Neural cell (in vitro differentiated cells): Measurements from ENCODE around the gene FAM90A1. TPM values are rescaled to one million over a fixed set of nuclear protein-coding genes. Genes with fewer than 3 reads are reported as not detected.
"Not testable (repeated sequence)": the region's sequence is repeated elsewhere in the genome, so short reads cannot be mapped to it uniquely, and the experiment has no call there.

Experiments used
- H2AFZ ChIP-seq: fragments of 200-600, 300-800 bp; sonication (generic), shearing (Covaris generic); 2 replicates; pipeline ENCODE4 v1.6.0; 2014; ENCODE audit warnings: low read depth, mild to moderate bottlenecking, antibody characterized with exemption, low read length, moderate library complexity
- H3F3A ChIP-seq: fragments of 200-600 bp; shearing (Covaris generic); 2 replicates; pipeline ENCODE4 v1.6.1; 2016; ENCODE audit warnings: mild to moderate bottlenecking, moderate library complexity, mixed read lengths, antibody characterized with exemption, low read length; ENCODE audit not compliant: insufficient read depth, poor library complexity, severe bottlenecking
- H3K27ac ChIP-seq: fragments of 200-600, 300-800 bp; sonication (generic), shearing (Covaris generic); 2 replicates; pipeline ENCODE4 v1.5.1; 2014; ENCODE audit warnings: mild to moderate bottlenecking, low read length, moderate library complexity
- H3K27me3 ChIP-seq: fragments of 300-800, 200-600 bp; sonication (generic), shearing (Covaris generic); 2 replicates; pipeline ENCODE4 v1.6.0; 2014; ENCODE audit warnings: mild to moderate bottlenecking, low read depth, low read length, moderate library complexity; ENCODE audit not compliant: insufficient read depth
- H3K36me3 ChIP-seq: fragments of 300-800, 200-600 bp; sonication (generic), shearing (Covaris generic); 2 replicates; pipeline ENCODE4 v1.5.1; 2014; ENCODE audit warnings: mild to moderate bottlenecking, antibody characterized with exemption, low read length, moderate library complexity; ENCODE audit not compliant: insufficient read depth
- H3K4me2 ChIP-seq: fragments of 300-800, 200-600 bp; sonication (generic), shearing (Covaris generic); 2 replicates; pipeline ENCODE4 v1.6.0; 2014; ENCODE audit warnings: mild to moderate bottlenecking, low read length
- H3K4me3 ChIP-seq: fragments of 300-800, 200-600 bp; sonication (generic), shearing (Covaris generic); 2 replicates; pipeline ENCODE4 v1.5.1; 2014; ENCODE audit warnings: mild to moderate bottlenecking, low read length, moderate library complexity
- H3K79me2 ChIP-seq: fragments of 200-600 bp; shearing (Covaris generic); replicated peaks from 2 replicates; pipeline ENCODE4 v1.6.0; 2014; ENCODE audit warnings: mild to moderate bottlenecking, low read length, moderate library complexity; ENCODE audit not compliant: insufficient read depth
- H3K9ac ChIP-seq: fragments of 300-800, 200-600 bp; sonication (generic), shearing (Covaris generic); 2 replicates; pipeline ENCODE4 v1.6.1; 2016; ENCODE audit warnings: mild to moderate bottlenecking, low read length, mixed read lengths
- H3K9me2 ChIP-seq: fragments of 200-600 bp; shearing (Covaris generic); 2 replicates; pipeline ENCODE4 v1.6.1; 2016; ENCODE audit warnings: mild to moderate bottlenecking, low read length, mixed read lengths; ENCODE audit not compliant: insufficient read depth
- H3K9me3 ChIP-seq: fragments of 200-600, 300-800 bp; sonication (generic), shearing (Covaris generic); 2 replicates; pipeline ENCODE4 v1.6.1; 2016; ENCODE audit warnings: mild to moderate bottlenecking, mixed run types, low read length, moderate library complexity, mixed read lengths
- H4K20me1 ChIP-seq: fragments of 200-600 bp; shearing (Covaris generic); 2 replicates; pipeline ENCODE4 v1.6.1; 2016; ENCODE audit warnings: mild to moderate bottlenecking, mixed run types; ENCODE audit not compliant: insufficient read depth
- CTCF ChIP-seq: fragments of 450-650 bp; IDR thresholded peaks from 2 replicates; pipeline ENCODE4 v1.5.1; 2014; ENCODE audit warnings: antibody characterized with exemption, mild to moderate bottlenecking, moderate library complexity; ENCODE audit not compliant: poor library complexity, severe bottlenecking
- RAD21 ChIP-seq: fragments of 450-650 bp; conservative IDR thresholded peaks from 2 replicates; pipeline ENCODE4 v1.6.1; 2014; ENCODE audit warnings: antibody characterized with exemption, mild to moderate bottlenecking, moderate library complexity
- TAF1 ChIP-seq: IDR thresholded peaks from 2 replicates; pipeline ENCODE4 v1.6.1; 2012; ENCODE audit warnings: low read depth
- polyA plus RNA-seq: library from polyadenylated mRNA; depleted of rRNA; stranded (reverse); fragments of >200 nt; gene quantifications from 2 replicates; pipeline ENCODE4 v1.2.3, GENCODE V29; 2014

The FAM90A1 gene
- polyA plus RNA-seq, 1 donor from 2014 or later, result not detected

- Histone ChIP-seq H2AFZ (no peak overlapping the region), H3K9me2 (no peaks in the 10 kb centered on the region), H3K27ac (no peak overlapping the region), H3K27me3 (no peaks in the 10 kb centered on the region), H3K4me2 (no peak overlapping the region), H3K4me3 (no peak overlapping the region), H3F3A (no peaks in the 10 kb centered on the region), H3K79me2 (no peaks in the 10 kb centered on the region), H3K36me3 (no peaks in the 10 kb centered on the region), H4K20me1 (no peaks in the 10 kb centered on the region), H3K9ac (no peak overlapping the region), H3K9me3 (no peaks in the 10 kb centered on the region)
- TF ChIP-seq CTCF (no peak), RAD21 (no peak), TAF1 (no peak)
Measured at GRCh38 chr12:8226355-8226754, 1.1 kb downstream of the FAM90A1 start.

- not testable (repeated sequence) for H3K9me3 ChIP-seq, H3K9ac ChIP-seq, H2AFZ ChIP-seq, H3K4me3 ChIP-seq, H3K27me3 ChIP-seq, H4K20me1 ChIP-seq, H3K27ac ChIP-seq, H3K36me3 ChIP-seq, H3F3A ChIP-seq, H3K4me2 ChIP-seq, H3K9me2 ChIP-seq, H3K79me2 ChIP-seq
Measured at GRCh38 chr12:8224782-8225181, 2.6 kb downstream of the FAM90A1 start.

GRCh38 chr12:8223646-8224045, 3.8 kb downstream of the FAM90A1 start:
- not testable (repeated sequence) for H3F3A ChIP-seq, H2AFZ ChIP-seq, H4K20me1 ChIP-seq, H3K9ac ChIP-seq, H3K27me3 ChIP-seq, H3K27ac ChIP-seq, H3K36me3 ChIP-seq, H3K9me2 ChIP-seq, H3K9me3 ChIP-seq, H3K79me2 ChIP-seq, H3K4me3 ChIP-seq, H3K4me2 ChIP-seq

- H3K4me3 ChIP-seq, H3K27ac ChIP-seq, H3K36me3 ChIP-seq, H3K9me3 ChIP-seq, H3F3A ChIP-seq, H2AFZ ChIP-seq, H3K9ac ChIP-seq, H3K79me2 ChIP-seq, H3K4me2 ChIP-seq, H3K27me3 ChIP-seq, H3K9me2 ChIP-seq, H4K20me1 ChIP-seq: not testable (repeated sequence)
Measured at GRCh38 chr12:8222303-8222702, 5.1 kb downstream of the FAM90A1 start.

GRCh38 chr12:8221844-8222243, 5.6 kb downstream of the FAM90A1 start:
- H3K36me3 ChIP-seq, H3F3A ChIP-seq, H4K20me1 ChIP-seq, H3K9me3 ChIP-seq, H3K4me3 ChIP-seq, H3K79me2 ChIP-seq, H2AFZ ChIP-seq, H3K4me2 ChIP-seq, H3K9ac ChIP-seq, H3K27ac ChIP-seq, H3K27me3 ChIP-seq, H3K9me2 ChIP-seq: not testable (repeated sequence)

- H3K36me3 ChIP-seq, H3K9me2 ChIP-seq, H3K9me3 ChIP-seq, H2AFZ ChIP-seq, H3K27ac ChIP-seq, H3K4me3 ChIP-seq, H4K20me1 ChIP-seq, H3K27me3 ChIP-seq, H3K79me2 ChIP-seq, H3F3A ChIP-seq, H3K9ac ChIP-seq, H3K4me2 ChIP-seq: not testable (repeated sequence)
Measured at GRCh38 chr12:8221375-8221774, 6.0 kb downstream of the FAM90A1 start.

- H3K27ac ChIP-seq, H4K20me1 ChIP-seq, H3K4me3 ChIP-seq, H3K9ac ChIP-seq, H3K9me3 ChIP-seq, H3K9me2 ChIP-seq, H3K36me3 ChIP-seq, H3F3A ChIP-seq, H3K79me2 ChIP-seq, H2AFZ ChIP-seq, H3K27me3 ChIP-seq, H3K4me2 ChIP-seq: not testable (repeated sequence)
Measured at GRCh38 chr12:8218711-8219382, 8.6 kb downstream of the FAM90A1 start.
